GM19023 (cell line): ENCODE measurements around the gene STX5.
"Not testable (repeated sequence)": the region's sequence is repeated elsewhere in the genome, so short reads cannot be mapped to it uniquely, and the experiment has no call there.

Source experiments
- ATAC-seq: cut with Tn5 transposase; IDR thresholded peaks from one replicate; pipeline ENCODE4 v1.9.1; 2021; ENCODE audit warnings: mild to moderate bottlenecking, moderate library complexity; ENCODE audit not compliant: unreplicated experiment

STX5 gene

DNA sequence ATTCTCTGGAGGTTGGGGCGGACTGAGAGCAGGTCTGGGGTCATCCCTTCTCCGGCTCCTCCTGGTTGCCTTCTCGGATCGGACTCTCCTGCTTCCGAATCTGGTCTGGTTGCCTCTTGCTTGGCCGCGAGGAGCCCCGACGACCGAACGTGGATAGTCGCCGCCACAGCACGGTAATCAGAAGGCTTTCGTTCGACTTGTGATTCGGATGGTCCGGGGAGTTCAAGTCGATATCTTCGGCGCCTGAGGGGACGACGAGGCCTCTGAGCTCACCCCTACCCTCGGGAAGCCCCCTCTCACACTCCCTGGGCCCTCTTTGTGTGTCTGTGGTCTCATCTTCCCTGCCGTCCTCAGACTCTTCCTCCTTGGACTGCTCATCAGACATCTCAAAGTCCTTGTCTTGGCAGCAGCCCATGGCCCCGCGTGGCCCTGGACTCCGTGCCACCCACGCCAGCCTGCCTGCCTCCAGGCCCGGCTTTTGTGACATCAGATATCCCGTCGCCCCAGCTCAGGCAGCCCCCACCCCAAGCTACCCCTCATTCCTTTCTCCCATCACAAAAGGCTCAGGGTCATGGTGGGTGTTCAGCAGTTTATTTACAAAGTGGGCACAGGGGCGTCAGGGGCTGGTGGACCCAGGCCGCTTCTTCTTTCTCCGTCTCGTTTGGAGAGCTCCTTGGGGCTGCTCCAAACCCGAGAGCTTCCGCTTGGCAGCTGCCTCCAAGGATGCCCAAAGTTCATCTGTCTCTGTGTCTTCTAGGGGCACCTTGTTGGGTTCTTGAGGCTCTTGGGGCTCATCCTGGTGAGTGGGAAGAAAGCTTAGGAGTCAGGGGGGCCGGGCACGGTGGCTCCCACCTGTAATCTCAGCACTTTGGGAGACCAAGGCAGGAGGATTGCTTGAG lies 734 bp upstream of the STX5 start, which contains the start of gene TEX54:
Gene TEX54 (minus strand): TSS at position 506 of the 899 bp plus-strand sequence.
- peak; percentile 6 for ATAC-seq

DNA sequence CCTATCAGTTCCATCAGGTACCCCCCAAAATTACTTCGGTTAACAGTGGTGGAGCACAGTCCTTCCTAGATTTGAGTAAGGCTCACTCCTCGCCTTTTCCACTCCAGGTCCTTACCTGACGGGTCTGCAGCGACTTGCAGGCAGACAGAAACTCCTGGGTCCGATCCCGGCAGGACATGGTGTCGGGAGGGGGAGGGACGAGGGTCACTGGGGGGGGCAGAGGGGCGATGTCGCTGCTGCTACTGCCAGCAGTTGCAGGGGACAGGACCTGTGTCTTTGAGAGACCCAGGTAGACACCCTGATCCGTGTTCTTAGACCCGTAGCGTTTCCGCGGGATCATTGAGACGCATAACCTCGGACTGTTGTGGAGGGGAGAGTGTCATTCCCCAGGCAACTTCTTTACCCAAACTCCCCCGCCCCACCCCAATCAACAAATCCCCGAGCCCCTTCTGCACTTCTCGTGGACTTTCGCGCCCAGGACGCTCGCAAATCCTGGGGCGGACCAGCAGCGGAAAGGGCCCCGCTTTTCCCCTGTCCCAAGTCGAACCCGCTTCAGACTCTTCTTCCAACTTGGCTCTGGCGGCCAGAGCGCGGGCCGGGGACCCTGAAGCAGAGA lies 839 bp downstream of the STX5 start:
- ATAC-seq, result peak; percentile 2

DNA sequence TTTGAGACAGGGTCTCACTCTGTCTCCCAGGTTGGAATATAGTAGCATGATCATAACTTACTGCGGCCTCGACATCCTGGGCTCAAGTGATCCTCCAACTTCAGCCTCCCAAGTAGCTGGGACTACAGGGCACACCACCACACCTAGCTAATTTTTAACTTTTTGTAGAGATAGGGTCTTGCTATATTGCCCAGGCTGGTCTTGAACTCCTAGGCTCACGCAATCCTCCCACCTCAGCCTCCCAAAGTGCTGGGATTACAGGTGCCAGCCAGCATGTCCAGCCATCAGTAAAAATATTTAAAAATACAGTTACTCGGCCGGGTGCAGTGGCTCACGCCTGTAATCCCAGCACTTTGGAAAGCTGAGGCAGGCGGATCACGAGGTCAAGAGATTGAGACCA lies 3.7 kb downstream of the STX5 start:
- not testable (repeated sequence) for ATAC-seq

DNA sequence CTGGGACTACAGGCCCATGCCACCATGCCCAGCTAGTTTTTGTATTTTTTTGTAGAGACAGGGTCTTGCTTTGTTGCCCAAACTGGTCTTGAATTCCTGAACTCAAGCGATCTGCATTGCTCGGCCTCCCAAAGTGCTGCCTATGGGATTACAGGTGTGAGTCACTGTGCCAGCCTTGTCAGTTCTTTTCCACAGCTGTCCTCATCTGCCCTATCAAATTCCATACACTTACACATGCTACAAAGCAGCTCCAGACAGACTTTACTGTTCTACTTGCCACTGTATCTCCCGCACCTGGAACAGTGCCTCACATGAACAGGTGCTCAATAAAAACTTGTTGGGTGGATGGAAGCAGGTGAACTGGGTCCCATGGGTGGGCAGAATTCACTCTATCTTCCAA lies 8.2 kb downstream of the STX5 start:
- no peak for ATAC-seq

DNA sequence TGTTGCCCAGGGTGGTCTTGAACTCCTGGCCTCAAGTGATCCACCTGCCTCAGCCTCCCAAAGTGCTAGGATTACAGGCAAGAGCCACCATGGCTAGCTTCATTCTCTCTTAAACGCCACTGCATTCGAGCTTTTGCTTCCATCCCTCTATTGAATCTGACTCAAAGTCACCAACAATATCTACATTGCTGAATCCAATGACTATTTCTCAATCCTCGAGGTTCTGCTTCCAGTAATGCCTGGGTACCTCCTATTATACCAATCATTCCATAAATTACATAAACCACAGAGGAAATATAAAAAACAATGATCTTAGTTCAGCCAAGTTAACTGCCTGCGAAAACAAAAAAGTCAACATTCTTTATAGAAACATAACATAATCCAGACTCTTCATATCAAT lies 14.7 kb downstream of the STX5 start:
- no peak for ATAC-seq

DNA sequence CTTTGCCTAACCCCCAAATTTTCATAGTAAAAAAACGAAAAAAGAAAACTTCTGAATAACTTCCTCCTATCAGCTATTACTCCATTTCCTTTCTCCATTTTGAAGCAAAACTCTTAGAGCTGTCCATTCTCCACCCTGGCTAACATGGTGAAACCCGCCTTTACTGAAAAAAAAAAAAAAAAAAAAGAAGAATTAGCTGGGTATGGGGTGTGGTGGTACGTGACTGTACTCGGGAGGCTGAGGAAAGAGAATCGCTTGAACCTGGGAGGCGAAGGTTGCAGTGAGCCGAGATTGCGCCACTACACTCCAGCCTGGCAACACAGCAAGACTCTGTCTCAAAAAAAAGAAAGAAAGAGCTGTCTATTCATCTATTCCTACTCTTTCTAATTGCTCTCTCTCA lies 15.3 kb downstream of the STX5 start:
- ATAC-seq, result no peak

DNA sequence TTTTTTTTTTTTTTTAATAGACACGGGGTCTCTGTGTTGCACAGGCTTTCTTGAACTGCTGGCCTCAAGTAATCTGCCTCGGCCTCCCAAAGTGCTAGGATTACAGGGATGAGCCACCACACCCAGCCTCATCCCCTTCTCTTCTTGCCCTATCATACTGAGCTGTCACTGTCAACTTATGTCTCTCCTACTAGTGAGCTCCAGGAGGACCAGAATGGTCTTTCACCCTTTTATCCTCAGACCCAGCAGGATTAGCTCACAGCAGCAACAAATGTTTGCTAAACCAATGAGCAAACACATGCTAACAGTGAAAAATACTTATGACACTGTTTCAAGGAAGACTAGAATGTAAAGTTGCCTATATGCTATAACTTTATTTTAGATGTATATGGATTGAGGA lies 20.2 kb downstream of the STX5 start:
- ATAC-seq, result no peak

DNA sequence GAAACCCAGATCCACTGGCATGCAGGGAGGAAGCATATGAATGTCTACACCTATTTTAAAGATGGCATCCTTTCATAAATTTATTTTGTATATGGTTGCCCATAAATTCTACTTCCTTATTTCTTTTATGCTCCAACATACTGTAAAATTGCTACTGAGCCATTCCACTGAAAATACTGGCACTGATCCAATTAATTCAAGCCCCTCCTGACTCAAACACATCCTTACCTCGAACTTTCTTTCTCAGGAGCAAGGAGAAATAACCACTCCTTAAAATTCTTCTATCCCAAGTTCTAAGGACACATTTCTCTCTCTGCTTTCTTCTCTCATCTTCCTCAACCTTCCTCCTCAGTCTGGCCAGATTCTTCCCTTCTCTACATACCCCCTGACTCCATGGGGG lies 21.1 kb downstream of the STX5 start:
- no peak for ATAC-seq

DNA sequence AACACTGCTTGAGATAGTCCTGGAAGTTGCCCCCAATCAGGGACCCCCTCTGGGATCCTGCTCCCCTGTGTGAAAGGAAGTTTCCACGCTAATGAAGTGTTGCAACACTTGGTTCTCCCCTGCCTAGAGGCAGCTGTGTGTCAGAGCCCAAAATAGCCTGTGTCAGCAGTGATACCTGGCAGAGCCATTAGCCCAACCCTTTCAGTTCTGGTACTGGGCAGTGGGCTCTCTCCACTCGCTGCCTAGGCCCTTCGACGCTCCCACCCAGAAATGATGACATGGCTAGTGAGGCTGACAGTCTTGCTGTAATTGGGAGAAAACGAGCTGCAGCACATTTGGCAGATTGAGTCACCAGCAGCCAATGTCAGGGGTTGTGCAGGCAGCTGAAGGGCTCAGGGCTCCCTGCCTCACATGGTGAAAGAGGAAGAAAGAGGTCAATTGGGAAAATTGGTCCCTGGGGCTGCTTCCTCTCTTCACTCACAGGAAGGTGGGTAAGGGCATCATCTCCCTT lies 25.2 kb downstream of the STX5 start:
- no peak for ATAC-seq

DNA sequence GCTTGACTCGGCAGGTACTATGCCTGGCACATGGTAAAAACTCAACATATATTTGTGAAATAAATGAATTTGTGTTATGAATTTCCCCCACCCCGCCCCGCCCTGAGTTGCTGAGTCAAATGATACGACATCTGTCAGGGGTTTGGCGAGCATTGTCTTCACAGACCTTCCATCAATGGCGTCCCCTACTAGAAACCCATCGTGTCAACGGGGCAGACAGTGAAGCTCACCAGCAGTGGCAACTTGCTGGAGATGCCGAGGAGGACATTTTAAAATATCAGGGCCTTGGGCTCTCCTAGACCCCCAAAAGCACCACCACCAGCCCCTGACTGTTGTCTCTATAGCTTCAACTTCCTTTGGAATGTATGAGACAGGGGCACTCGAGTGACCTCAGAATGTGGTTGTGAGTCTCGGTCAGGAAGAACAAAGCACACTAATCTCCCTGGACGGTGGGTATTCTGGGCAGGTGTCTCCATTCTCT lies 25.9 kb downstream of the STX5 start:
- ATAC-seq, result no peak

DNA sequence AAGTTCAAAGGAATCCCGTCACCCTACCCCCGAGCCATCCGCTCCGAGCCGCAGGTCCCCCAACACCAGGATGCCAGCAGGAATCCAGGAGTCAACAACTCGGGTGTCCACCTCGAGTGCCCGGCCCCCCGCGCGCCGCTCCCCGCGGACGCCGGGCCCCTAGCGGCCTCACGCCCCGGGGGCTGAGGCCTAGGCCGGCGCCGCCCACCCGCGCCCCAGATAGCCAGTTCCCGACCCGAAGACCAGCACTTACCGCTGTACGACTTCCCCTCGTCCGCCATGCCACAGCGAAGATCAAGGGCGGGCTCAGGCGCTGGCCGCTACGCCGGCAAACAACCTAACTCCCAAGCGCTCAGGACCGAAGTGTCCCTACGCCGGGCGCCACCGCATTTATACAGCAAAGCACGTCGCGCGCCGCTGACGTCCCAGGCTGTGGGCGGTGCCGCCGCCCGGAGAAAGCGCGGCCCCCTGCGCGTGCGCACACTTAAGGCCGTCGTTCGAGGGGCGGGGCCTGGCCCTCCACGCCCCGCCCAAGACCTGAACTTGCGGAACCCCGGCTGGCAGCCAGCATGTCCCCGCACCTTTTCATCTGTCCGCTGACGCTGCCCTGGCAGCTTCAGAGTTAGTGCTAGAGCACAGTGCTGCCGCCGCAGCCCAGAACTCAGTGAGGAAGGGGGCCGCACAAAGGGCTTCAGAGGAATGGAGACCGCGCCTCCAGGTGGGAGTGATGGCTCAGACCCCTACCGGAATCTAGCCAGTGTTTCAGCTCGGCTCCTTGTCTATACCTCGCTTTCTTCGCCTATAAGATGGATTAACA lies 26.6 kb downstream of the STX5 start, which contains the start of gene NXF1:
Gene NXF1 (minus strand): TSS at position 365 of the 817 bp plus-strand sequence. CDS start 84 bp downstream, at position 281.
- ATAC-seq, result peak; percentile 72

DNA sequence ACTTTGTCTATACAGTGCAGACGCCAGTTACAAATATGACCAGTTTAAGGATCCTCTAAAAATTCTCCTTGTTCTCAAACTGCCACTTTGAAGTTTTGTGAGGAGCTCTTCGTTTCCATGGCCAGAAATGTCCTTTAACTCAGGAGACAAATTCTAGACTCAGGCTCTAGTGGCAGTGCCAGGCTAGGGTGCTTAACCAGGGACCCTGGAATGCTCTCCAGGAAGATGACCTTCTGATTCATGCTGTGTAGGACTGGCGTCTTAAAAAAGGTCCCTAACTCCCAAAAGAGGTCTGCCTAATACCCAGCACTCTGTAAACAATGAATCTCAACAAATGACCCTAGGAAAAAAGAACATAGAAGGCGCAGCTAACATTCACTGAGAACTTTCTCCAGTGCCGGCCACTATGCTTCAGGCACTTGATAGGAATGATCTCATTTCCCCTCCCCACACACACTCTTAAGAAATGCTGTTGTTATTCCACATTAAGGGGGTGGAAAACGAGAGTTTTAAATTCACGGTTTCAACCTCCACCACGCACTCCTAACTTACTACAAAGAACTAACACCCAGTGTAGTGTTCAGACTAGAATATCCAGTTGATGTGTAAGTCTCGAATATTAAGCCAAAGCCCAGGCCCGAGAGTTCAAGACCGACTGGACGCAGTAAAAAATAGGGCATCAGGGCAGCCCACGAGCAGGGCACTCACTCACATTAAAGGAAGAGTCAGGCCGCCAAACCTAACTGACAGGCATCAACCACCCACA lies 27.4 kb downstream of the STX5 start:
- ATAC-seq, result no peak

DNA sequence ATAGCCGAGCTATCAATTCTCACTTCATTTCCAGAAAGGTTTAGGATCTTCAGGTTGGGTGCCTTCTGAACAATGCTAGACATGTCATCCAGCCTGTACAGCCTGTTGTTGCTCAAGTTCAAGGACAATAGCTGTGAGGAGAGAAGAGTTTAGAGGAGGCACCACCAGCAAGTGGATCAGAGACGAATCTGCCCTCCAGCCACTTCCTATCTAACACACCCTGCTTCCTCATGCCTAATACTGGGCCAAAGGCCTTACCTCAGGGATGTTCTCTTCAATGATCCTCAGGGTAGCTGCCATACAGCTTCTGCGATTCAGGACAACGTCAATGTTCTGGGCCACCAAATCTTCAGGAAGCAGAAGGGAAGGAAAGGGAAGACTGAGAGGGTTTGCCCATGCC lies 30.8 kb downstream of the STX5 start:
- no peak for ATAC-seq

DNA sequence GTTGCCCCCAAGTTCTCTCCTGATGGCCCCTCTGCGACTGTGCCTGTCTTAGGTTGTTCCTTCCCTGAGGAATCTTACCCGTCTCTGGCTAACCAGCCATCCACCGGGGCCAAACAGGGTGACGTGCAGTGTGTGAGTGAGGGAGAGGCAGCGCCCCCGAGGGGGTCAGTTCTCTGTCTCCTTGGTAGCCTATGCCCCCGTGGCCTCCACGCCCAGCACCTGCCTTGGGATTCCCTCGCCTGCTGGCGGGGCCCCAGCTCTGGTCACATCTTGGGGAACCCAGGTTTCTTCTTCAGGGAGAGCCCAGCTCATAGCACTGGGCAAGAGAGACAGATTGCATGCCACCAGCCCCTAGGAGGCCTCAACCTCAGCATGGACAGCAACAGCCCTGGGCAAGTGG lies 32.4 kb downstream of the STX5 start:
- no peak for ATAC-seq

DNA sequence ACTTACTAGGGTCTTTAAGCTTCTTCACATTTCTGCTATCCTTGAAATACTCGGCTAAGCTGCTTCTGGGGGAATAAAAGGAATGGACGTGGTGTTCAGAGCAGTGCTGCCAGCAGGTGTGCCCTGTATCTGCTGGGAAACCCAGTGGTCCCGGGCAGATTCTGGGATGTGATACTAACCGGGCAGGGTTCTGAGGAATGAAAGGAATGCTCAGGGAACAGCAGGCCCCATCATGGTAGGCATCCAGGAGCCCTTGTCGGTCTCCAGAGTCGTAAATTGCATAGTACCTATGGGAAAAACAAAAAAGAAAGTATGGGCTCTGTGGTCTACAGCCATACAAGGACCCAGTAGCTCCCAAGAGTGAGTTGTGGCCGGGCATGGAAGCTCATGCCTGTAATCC lies 35.6 kb downstream of the STX5 start:
- no peak for ATAC-seq

DNA sequence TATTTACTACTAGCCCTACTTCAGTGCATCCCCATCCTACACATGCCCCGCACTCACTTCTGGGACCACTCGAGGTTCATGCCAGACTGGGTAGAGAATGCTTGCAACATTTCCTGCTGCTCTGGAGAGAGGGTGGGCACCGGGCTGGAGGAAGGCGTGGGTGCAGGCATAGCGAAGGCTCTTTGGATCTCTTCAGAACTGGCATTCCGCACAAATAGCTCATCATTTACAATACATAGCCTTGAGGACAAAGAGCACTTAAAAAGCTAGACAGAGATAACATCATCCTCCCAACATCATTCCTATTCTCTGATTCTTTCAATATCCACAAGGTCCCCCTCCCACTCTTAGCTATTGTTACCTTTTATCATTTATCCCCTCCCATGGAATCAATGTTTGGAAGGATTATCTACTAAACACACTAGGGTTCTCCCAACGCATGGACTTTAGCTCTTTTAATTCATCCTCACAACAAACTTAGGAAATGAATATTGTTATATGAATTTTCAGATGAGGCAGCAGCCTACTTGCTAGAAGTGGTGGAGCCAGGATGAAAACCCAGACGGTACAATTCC lies 37.6 kb downstream of the STX5 start:
- no peak for ATAC-seq

DNA sequence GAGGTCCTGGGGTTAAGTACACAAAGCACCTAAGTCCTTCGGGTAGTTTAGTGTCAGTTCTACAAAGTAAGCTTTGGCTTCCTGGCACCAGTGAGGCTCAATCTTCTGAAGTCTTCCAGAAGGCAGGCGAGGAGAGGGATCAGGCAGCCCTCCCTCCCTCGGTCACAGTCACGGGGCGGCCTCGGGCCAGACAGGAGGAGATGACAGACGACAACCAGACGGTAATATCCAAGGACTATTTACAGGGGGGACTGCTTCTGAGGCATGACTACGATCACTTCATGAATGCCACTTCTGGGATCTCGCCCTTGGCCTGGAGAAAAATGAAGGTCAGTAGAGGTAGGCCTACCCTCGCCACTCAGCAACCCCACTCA lies 39.7 kb downstream of the STX5 start:
- no peak for ATAC-seq

DNA sequence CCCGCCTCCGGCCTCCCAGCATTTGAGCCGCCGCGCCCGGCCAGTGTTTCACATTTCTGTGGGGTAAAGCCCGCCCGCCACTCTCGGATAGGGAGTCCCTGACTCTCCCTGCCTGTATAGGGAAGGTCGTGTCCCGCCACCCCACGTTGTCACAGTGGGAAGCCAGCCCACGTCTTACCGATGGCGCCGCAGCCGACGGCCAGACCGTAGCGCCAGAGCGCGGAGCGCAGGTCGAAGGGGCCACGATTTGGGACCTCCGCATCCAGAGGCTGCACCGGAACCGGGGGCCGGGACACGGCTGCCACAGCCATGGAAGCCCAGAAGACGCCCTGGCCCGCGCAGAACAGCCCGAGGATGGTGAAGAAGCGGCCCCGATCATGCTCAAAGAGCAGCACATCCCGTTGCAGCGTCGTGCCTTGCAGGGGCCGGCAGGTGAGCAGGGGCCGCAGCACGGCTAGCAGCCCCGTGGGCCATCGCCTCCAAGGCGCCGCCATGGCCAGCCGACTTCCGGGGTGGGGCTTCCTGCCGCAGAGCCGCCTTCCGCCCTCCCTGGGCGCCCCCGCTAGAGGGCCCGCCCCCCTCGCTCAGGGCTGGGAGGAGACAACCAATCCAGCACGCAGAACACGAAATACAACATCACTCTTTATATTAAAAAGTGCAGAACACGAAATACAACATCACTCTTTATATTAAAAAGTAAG lies 40.2 kb downstream of the STX5 start, which contains the start of gene TMEM223:
Gene TMEM223 (minus strand): TSS at position 506 of the 701 bp plus-strand sequence. CDS start 12 bp downstream, at position 494.
- ATAC-seq, result peak; percentile 69

DNA sequence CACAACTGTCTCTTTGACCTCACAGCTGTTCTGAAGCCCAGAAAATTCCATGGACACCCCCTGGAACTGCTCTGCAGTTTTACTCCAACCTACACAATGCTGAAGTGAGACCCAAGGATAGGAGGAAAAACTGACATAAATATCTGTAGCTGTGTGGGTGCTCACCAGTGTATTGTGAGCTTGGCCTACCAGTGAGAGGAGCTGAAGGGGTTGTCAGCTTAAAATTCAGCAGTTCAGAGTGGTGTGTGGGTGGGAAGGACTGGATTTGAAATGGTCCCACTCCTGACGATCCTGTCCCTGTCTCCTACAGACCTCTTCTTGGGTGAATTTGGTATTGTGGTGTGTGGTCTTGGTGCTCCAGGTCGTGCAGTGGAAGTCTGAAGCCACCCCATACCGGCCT lies 42.3 kb downstream of the STX5 start:
- ATAC-seq, result no peak
